Anterior cingulate cortex (tissue), 58 donors: Measurements from ENCODE around the gene RTN4IP1.
"Not testable (repeated sequence)": the region's sequence is repeated elsewhere in the genome, so short reads cannot be mapped to it uniquely, and the experiment has no call there.

Experiments used
- DNase-seq, 58 donors: peaks; one replicate each; lab custom pipeline; 2025; lab: John Stamatoyannopoulos, UW

RTN4IP1 gene

GRCh38 chr6:106588937-106589336 lies 40.4 kb downstream of the RTN4IP1 start:
- not testable (repeated sequence) for DNase-seq

GRCh38 chr6:106586815-106587415 lies 42.4 kb downstream of the RTN4IP1 start:
- no peak for DNase-seq

GRCh38 chr6:106581468-106581867 lies 47.8 kb downstream of the RTN4IP1 start:
- no peak for DNase-seq

- DNase-seq, result no peak
These were observed 50.0 kb downstream of the RTN4IP1 start for GRCh38 chr6:106579281-106579680.

GRCh38 chr6:106574741-106575458 lies 54.4 kb downstream of the RTN4IP1 start:
- DNase-seq, result peak in 22 of 58 donors; percentile 1 to 77 (median 20)

- DNase-seq, result no peak
These were observed 56.3 kb downstream of the RTN4IP1 start for GRCh38 chr6:106572875-106573585.

- no peak for DNase-seq
These were observed 56.9 kb downstream of the RTN4IP1 start for GRCh38 chr6:106572436-106572835.

- DNase-seq, result no peak
These were observed 59.9 kb downstream of the RTN4IP1 start for GRCh38 chr6:106569428-106569827.

GRCh38 chr6:106568530-106568929 lies 60.8 kb downstream of the RTN4IP1 start:
- no peak for DNase-seq

GRCh38 chr6:106564476-106564875 lies 64.8 kb downstream of the RTN4IP1 start:
- DNase-seq, result no peak

GRCh38 chr6:106563614-106564013 lies 65.7 kb downstream of the RTN4IP1 start:
- peak in 1 of 58 donors; percentile 2 for DNase-seq

GRCh38 chr6:106561686-106562405 lies 67.5 kb downstream of the RTN4IP1 start:
- DNase-seq, result no peak

- no peak for DNase-seq
These were observed 68.2 kb downstream of the RTN4IP1 start for GRCh38 chr6:106560996-106561685.

GRCh38 chr6:106559659-106560058 lies 69.6 kb downstream of the RTN4IP1 start:
- not testable (repeated sequence) for DNase-seq

- DNase-seq, result no peak
These were observed 70.9 kb downstream of the RTN4IP1 start for GRCh38 chr6:106558364-106558763.

- DNase-seq, result no peak
These were observed 71.5 kb downstream of the RTN4IP1 start for GRCh38 chr6:106557837-106558236.

- no peak for DNase-seq
These were observed 72.8 kb downstream of the RTN4IP1 start for GRCh38 chr6:106556368-106556960.

- no peak for DNase-seq
These were observed 73.5 kb downstream of the RTN4IP1 start for GRCh38 chr6:106555767-106556166.

- no peak for DNase-seq
These were observed 75.9 kb downstream of the RTN4IP1 start for GRCh38 chr6:106553440-106553839.

- DNase-seq, result no peak
These were observed 78.1 kb downstream of the RTN4IP1 start for GRCh38 chr6:106551155-106551554.
